Left colon (tissue), 2 donors: ENCODE measurements around the gene NT5C2. TPM values are rescaled to one million over a fixed set of nuclear protein-coding genes. Genes with fewer than 3 reads are reported as not detected.

Source experiments
- ATAC-seq: fragments of 200-7000 bp; cut with Tn5 transposase; one replicate; pipeline ENCODE4 v1.9.1; 2020; ENCODE audit warnings: mild to moderate bottlenecking, moderate library complexity
- DNase-seq, 2 donors: peaks; one replicate each; pipeline ENCODE4 v3.0.0-alpha.2; 2020
- intact Hi-C, 2 donors: fragments of 100-400 bp; cut with DNase I in 1 of 2; cut with micrococcal nuclease in 1 of 2; formaldehyde crosslinking; loops; one replicate each; pipeline versions ENCODE4 v1.11.2 to v1.14.0; 2022; cut with DNase I, micrococcal nuclease
- total RNA-seq, 2 donors: library from RNA; stranded (reverse); fragmentation: NEBNext Ultra II Directional; extraction: Animal tissue kit (Norgen Biotek cat#: 25700); gene quantifications; one replicate each; pipeline ENCODE4 v1.2.1, GENCODE V29; 2021
- donor health status: DM: no; HTN: no; CAD: no.
- donor health status: DM: yes; HTN: yes; CAD: no.

NT5C2 gene
- total RNA-seq, 2 donors from 2014 or later: 87.2 to 99.3 TPM

DNA sequence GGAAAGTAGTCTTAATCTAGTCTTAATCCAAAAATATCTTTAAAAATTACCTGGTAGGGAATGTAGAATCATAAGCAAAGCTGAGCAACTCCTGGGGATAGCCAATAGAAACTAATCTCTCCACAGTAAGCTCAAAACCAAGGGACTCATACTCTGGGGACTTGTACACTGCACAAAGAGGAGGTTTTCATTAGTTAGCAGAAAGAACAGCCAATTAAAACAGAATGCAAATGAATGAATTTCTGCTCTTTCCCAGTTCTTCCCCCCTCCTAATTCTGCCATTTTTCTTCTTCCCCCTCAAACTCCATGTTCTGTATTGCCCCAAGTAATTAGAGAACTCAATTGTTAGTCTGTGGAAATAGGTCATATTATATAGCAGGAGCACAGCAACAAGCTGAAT is 86.5 kb downstream of the NT5C2 start:
- intact Hi-C loops: no loop called here

GRCh38 chr10:103105462-103105861 is 87.6 kb downstream of the NT5C2 start:
- intact Hi-C loops: no loop called here
- DNase-seq (no peak), ATAC-seq (no peak)

More for the DNA sequence above, 86.5 kb downstream of the NT5C2 start:
- DNase-seq: no peak
- ATAC-seq: no peak

GRCh38 chr10:103104721-103105120 is 88.4 kb downstream of the NT5C2 start:
- no peak for ATAC-seq
- intact Hi-C loops: no loop called here
- DNase-seq: no peak

DNA sequence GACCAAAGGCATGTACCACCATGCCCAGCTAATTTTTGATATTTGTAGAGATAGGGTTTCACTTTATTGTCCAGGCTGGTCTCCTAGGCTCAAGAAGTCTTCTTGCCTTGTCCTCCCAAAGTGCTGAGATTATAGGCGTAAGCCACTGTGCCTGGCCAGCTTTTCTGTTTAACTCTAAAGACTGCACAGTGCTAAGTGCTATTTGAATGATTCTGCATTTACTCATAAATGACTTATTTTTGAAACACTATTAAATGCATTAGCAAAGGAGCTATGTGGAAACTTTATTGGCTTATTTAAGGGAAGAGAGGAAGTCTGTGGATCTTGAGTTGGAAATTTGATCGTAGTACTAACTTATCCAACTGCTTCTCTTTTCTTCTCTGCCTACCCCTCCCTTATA is 89.1 kb downstream of the NT5C2 start:
- DNase-seq (no peak), ATAC-seq (no peak)
- intact Hi-C loops: no loop called here

DNA sequence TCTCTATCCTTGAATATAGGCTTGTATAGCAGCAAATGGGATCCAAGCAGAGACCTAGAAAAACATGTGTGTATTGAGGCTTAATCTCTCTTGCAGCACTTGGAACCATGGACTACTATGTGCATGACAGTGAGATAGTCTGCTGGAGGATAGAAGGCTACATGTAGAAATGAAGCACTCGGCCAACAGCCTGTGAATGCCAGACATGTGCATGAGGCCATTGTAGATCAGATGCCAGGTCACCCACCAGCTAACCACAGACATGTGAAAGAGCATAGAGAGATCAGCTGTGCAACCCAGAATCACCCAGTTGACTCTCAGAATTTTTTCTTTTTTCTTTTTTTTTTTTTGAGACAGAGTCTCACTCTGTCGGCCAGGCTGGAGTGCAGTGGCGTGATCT is 90.9 kb downstream of the NT5C2 start:
- intact Hi-C loops: no loop called here
- ATAC-seq (no peak), DNase-seq (no peak)

DNA sequence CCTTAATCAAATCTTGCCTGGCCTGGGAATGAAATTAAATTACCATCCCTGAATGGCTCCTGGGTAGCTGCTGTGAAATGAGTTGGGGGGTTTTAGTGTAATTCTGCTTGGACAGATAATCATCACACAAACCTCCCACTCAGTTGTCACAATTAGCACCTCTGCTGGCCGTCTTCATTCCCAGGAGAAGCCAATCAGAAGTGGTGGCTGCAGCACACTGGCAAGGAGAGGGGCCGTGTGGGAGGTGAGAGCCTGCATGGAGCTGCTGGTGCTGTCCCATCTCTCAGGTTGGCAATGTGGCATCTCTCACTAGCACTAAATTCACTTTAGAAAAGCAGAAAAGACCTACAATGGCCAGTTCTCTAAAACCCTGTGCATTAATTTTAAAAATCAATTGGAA is 92.5 kb downstream of the NT5C2 start:
- intact Hi-C loops: no loop called here
- DNase-seq (no peak), ATAC-seq (no peak)

GRCh38 chr10:103098240-103098639 is 94.8 kb downstream of the NT5C2 start:
- intact Hi-C loops: no loop called here
- peak; percentile 30 for ATAC-seq

DNA sequence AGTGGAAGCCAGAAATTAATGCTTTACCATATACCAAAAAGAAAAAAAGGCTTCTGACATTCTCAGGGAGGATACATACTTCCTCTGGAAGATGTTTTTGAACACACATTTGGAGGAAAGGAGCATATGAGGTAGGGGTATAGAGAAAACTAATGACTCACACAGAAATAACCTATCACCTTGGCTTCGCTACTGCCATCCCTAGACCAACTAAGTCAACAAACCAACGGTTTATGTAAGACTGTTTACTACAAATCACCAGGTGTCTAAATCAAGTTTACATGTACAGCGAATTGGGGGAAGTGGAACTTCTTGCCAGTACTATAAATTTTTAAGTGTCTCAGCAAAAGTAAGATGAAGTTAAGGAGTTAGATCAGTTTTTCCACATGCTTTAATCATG is 96.9 kb downstream of the NT5C2 start:
- ATAC-seq (no peak), DNase-seq (no peak)
- intact Hi-C loops: no loop called here

More at GRCh38 chr10:103098240-103098639, 94.8 kb downstream of the NT5C2 start:
- no peak for DNase-seq

GRCh38 chr10:103095005-103095404 is 98.1 kb downstream of the NT5C2 start:
- intact Hi-C loops: no loop called here
- DNase-seq (no peak), ATAC-seq (no peak)

DNA sequence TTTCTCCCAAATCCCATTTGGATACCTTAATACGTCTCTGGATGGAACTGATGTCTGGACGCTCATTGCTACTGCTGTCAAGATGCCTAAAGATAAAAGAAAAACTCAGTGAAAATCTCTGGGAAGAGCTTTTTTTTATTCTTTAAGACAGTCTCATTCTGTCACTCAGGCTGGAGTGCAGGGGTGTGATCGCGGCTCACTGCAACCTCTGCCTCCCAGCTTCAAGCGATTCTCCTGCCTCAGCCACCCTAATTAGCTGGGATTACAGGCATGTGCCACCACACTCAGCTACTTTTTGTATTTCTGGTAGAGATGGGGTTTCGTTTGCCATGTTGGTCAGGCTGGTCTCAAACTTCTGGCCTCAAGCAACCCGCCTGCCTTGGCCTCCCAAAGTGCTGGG is 102.2 kb downstream of the NT5C2 start:
- DNase-seq: no peak
- no peak for ATAC-seq
- intact Hi-C loops: no loop called here

- intact Hi-C loops: no loop called here
- no peak for ATAC-seq
These were observed 103.6 kb downstream of the NT5C2 start for GRCh38 chr10:103089493-103089892.

DNA sequence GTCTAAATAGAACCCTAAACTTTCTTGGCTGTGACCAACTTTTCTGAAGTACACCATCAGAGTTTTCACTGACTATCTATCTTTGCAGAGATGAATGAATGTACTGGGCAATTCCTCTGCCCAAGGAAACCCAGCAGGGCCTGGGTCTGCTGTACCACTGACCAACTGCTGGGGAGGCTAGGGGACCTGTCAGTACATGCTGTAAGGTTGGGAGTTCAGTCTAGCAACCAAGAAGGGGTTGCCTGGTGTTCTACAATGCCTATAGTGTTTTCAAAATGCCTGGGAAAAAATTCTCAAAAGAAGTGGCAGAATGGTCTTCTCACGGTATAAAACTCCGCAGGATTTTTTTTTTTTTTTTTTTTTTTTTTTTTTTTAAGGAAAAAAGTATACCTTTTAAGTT is 106.3 kb downstream of the NT5C2 start:
- ATAC-seq: no peak
- intact Hi-C loops: no loop called here
- DNase-seq: no peak

More at GRCh38 chr10:103089493-103089892, 103.6 kb downstream of the NT5C2 start:
- no peak for DNase-seq

DNA sequence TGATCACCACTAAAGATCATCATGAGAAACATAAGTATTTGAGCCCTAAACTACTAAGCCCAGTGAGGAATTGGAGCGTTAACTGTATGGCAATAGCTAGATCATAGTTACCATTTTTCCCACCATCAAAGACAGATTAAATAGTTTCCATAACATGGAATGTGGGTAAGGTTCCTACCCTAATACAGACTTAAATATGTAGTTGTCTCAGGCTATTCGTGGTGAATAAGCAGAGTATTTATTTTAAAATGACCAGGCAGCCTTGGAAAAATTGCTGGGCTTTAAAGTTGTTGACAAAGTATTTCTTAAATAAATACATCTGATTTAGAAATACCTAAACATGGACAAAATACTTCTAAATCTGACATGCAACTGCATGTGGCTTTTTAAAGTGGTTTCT is 106.8 kb downstream of the NT5C2 start:
- intact Hi-C loops: no loop called here
- no peak for ATAC-seq
- DNase-seq: no peak

- intact Hi-C loops: no loop called here
- ATAC-seq: peak; percentile 3
These were observed 109.1 kb downstream of the NT5C2 start for GRCh38 chr10:103083977-103084320.

DNA sequence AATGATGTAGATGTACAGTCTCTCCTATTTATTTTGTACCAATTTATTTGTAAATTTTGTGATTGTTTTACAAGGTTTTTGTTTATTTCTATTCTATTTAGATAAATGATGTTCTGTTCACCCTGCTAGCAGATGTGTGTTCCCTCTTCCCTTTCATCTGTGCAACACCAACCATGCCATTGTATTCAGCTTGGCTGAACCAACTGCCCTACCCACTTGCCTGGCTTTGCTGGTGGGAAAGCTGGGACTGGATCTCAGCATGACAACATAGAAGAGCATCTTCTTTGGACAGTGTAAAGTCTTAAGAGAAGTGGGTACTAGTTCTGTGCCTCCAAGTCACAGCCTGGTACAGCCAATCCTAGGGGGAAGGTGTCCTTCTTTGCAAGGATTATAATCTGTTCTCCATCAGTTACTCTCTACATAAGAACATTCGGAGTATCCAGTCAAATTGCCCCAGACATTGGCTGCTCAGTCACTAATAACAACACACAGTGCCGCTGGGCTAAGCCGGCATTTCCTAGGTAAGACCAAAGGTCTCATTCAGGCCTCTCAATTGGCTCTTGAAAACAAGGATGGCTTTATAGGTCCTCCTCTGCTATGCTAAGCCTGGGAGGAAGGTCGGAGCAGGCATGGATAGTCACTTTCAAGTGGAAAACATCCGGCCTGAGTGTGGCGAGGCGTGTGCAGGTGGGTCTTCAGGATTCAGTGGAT is 109.7 kb downstream of the NT5C2 start:
- intact Hi-C loops: no loop called here
- DNase-seq: no peak
- ATAC-seq: peak; percentile 14

More at GRCh38 chr10:103083977-103084320, 109.1 kb downstream of the NT5C2 start:
- no peak for DNase-seq

GRCh38 chr10:103082683-103083082 is 110.4 kb downstream of the NT5C2 start:
- DNase-seq (no peak), ATAC-seq (peak; percentile 16)
- intact Hi-C loops: no loop called here

- intact Hi-C loops: no loop called here
- ATAC-seq: no peak
- DNase-seq: no peak
These were observed 112.0 kb downstream of the NT5C2 start for GRCh38 chr10:103080891-103081581.

DNA sequence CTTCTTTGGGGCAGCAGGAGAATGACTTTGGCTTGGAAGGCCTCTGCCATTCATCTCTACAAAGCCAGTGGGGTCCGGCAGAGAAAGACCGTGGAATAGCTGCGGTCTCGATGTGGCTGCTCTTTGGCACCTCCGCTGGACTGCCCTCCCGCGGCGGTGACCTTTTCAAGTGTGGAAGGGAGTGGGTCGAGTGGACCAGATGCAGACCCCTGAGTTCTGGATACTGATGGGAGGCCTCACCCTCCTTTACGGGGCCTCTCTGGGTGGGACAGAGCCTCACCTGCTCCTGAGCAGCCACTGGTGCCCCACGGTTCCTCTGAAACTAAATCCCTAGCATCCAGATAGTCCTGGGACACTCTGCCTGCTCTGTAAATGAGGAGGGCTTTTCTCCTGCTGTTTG is 113.1 kb downstream of the NT5C2 start:
- intact Hi-C loops: no loop called here
- DNase-seq: no peak
- no peak for ATAC-seq

GRCh38 chr10:103079100-103079499 is 114.0 kb downstream of the NT5C2 start:
- no peak for ATAC-seq
- intact Hi-C loops: no loop called here

DNA sequence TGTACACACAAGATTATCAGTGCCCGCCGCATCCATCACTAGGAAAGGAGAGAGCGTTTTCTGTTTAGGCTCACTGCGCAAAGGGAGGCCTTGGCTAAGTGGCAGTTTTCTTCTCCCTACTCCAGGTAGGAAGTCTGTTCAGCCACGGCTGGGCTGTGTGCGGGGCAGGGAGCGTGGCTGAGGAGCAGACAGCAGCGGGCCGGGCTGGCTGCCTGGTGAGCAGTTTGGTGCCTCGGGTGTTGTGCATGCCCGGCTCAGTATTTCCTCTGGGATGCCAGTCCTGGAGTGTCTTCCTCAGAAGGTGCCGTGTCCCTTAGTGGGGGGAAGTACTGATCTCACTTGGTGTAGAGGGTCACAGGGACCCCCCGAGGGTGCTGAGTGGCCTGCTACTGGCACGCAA is 114.4 kb downstream of the NT5C2 start:
- no peak for DNase-seq
- ATAC-seq: no peak
- intact Hi-C loops: no loop called here

More at GRCh38 chr10:103079100-103079499, 114.0 kb downstream of the NT5C2 start:
- DNase-seq: no peak

DNA sequence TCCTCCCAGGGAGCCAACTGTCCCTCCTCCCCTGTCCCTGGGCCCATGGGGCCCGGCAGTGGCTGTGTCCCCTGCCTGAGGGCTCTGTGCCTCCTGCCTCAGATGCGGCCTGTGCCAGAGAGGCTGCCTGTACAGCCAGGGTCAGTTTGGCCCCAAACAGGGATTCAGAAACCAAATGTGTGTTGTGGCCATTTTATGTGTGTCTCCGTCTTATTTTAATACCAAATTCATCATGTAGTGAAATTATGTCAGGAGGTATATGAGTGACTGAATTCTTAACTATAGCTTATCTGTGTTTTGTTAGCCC is 114.8 kb downstream of the NT5C2 start:
- ATAC-seq (no peak), DNase-seq (no peak)
- intact Hi-C loops: no loop called here
